Stimulated activated CD8-positive, alpha-beta memory T cell treated with anti-CD3 and anti-CD28 coated beads, Interleukin-7, amount 100 ng/mL, for 48 hours (primary cell): ENCODE measurements around the gene SLC1A7.

Source experiments
- DNase-seq, 2 donors: peaks; one replicate each; pipeline ENCODE4 v3.0.0-alpha.2; 2020; ENCODE audit warnings: low read depth in 1 of 2; ENCODE audit errors: extremely low read depth in 1 of 2

The SLC1A7 gene

DNA sequence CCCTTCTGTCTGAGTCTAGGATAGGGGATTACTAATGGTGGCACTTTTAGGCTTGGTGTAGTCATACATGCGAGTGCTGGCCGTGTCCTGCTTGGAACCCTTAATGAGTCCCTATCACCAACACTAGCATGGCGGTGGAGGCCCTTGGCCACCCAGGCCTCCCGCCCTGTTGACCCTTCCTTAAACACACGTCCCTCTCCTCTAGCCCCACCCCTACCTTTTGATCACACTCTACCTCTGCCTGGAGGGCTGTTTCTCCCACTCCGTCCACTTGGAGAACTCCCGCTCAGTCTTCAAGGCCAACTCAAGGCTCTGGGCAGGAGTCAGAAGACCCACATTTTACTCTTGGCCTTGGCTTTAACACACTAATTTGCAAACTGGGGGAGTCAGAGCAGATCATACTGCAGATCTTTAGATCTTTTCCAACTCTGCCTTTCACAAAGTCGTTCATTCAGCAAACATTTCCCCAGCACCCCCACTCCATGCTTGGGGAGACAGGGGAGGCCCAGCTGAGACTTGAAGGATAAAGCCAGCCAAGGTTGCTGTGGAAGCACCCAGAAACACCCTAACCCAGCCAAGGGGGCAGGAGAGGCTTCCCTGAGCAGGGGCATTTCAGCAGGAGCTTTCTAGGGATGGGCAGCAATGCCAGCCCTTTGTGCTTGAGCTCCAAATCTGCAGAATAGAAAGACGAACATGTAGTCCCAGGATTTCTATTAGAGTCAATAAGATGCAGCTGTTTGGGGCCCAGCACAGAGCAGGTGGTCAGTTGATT is 78.5 kb downstream of the SLC1A7 start:
- DNase-seq, result no peak

DNA sequence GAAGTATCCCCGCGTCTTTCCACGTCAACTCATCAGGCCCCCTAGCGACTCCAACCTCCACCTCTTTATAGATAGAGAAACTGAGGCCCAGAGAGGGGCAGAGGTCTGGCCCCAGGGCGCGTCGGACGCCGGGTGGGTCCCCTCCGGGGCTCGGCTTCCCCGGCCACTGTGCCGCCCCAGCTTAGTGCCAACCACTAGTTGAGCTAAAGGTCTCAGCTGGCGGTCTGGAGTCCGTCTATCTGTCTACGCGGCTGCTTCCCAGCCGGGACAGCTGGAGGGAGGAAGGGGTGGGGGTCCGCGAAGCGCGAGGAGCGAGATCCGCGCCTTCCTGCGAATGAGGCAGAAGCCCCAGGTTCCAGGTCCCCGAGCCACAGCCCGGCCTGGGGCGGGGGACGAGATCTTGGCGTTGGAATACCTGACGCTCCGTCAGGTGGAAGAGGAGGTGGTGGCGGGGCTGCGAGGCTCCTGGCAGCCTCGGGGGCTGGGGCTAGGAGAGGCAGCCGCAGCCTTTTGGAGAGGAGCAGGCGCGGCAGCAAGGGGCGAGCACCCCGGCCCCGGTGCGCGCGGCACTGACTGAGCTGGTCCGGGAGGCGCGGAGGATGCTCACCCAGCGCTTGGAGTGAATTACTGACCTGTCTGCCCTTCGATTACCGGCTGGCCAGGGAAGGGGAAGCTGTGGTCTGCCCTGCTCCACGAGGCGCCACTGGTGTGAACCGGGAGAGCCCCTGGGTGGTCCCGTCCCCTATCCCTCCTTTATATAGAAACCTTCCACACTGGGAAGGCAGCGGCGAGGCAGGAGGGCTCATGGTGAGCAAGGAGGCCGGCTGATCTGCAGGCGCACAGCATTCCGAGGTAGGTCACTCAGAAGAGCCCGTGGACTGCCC is 79.5 kb downstream of the SLC1A7 start:
- DNase-seq, result no peak

DNA sequence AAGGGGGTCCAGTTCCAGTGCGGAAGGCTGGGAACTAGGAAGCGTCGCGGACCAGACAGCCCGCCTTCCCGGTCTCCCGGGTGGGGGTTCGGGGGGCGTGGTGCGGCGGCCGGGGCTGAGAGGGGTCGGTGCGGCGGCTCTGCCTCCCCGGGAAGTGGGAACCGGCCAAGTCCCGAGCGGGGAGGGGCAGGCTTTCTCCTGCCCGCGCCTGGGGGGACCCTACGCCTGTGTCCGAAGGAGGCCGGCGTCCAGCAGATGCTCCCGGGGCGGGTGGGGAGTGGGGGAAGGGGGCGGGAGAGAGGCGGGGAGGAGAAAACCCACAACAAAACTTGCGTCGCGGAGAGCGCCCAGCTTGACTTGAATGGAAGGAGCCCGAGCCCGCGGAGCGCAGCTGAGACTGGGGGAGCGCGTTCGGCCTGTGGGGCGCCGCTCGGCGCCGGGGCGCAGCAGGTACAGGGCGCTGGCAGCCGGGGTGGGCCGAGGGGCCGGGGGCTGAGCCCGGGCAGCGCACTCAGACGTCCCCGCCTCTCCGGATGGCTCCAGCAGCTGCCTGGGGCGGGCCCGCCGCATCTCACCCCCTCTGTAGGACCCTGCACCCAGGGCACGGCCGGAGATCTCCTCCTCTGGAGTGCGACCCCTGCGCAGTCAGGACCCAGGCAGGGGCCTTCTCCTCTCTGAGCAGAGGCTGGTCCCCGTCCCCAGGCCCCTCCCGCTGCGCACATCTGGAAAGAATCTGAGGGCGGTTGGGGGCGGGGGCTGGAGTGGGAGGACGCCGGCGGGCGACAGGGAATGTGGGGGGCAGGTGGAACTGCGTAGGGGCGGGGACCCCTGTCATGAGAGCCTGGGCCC is 80.4 kb downstream of the SLC1A7 start, which contains the start of gene PODN:
Gene PODN (plus strand): TSS at position 355 of the 849 bp plus-strand sequence. CDS start 7,643 bp downstream, outside the sequence.
- no peak for DNase-seq

DNA sequence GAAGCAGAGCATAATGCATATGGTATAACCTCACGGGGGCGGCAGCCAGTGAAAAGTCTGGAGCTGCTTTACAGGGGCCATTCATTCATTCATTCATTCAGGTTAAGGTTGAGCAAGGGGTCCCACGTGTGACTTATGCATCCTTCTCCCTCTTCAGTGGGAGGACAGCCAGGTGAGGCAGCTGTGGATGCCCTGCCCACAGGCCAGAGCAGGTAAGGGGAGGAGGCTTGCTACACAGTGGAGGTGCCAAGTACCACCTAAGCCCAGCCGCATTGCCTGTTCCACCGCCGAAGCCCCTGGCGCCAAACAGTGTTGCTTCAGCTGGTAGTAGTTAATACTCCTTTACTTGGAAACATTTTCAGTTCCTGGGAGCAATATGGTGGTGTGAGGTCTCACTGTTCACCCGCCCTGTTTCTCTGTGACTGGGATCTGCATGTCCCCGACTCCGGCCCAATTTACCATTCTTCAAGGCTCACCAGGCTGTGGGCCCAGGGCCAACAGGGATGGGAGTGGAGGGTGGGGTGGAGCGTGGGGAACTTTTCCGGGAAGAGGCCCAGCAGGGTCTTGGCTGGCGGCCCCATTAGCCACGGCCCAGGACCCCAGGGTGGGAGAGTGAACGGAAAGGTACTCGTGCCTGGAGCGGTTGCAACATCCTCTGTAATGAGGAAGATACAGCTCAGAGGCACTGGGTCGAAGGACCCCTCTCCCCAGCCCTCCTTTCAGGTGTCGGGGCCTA is 81.1 kb downstream of the SLC1A7 start:
- DNase-seq, result no peak

DNA sequence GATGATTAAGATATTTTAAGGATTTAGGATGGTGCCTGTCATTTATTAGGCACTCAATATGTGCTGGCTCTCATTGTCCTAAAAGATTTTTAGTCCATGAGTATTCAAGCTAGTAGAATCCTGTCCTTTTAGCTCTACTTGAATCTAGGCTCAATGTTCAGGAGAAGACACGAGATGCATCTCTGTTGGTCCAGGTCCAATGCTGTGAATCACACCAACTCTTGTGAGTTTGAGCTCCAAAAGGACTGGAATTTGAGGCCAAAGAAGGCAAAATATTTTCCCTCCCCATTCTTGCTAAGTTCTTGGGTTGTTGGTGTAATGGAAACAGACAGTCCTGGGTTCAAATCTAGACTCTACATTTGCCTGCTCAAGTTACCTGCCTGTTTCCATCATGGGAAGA is 81.9 kb downstream of the SLC1A7 start:
- no peak for DNase-seq

DNA sequence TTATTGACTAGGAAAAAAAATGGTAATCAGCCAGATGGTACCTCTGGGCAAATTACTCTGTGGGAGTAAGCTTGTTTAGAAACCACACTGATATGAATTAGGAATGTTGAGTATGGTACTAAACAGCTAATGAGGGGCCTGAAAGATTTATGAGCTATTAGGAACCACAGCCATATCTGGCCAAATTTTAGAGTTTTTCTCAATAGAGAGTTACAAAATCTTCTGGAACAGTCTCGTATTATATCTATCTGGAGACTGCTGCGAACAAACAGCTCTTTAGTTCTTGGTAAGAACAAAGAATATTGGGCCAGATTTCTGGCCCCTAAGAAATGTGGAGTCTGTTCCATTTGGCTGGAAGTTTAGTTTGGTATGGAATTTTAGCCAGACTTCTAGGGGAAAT is 85.3 kb downstream of the SLC1A7 start:
- no peak for DNase-seq

DNA sequence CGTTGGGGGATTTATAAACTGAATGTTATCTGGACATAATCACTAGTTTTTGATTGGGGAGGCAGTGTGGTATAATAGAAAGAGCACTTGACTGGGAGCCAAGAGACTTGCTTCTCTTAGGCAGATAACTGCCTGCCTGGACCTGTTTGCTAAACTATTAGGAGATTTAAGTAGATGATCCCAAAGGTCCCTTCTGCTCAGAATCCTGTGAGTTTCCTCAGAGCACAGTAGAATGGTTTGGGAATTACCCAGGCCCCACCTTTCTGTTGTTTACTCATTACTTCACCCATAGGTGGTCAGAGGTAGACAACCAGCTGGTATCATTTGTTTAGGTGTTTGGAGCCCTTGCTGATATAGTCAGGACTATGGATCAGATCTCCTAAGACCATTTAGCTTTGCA is 90.8 kb downstream of the SLC1A7 start:
- DNase-seq, result no peak

DNA sequence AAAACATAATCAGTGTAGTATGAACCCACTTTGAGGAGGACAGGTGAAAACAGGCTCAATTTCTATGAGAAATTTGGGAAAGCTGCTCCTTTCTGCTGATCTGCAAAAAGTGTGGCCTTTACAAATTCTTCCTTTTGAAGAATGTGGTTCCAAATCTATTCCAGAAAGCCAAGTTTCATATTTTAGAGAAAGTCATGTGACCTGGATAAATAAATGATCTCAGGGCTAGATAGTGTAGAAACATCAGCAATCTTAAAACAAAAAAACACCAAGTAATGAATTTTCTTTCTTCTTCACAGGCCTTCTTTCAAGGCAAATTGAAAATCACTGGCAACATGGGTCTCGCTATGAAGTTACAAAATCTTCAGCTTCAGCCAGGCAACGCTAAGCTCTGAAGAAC is 92.1 kb downstream of the SLC1A7 start:
- no peak for DNase-seq

DNA sequence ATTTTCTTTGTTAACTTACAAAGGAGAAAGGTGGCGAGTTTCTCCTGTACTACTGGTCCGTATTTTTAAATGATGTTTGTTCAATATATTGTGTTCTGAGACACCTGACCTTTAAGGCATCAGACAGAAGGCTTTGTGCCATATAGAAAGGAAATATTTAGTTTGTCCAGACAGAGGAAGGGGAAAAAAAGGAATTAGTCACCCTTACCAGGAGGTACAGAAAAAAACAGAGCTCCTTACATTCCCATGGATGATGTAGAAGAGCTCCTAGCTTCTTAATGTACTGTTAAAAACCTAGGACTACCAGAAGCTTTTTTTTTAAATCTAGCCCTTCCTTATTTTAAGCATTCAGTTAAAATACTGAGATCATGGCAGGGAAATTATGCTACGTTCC is 92.9 kb downstream of the SLC1A7 start:
- no peak for DNase-seq

DNA sequence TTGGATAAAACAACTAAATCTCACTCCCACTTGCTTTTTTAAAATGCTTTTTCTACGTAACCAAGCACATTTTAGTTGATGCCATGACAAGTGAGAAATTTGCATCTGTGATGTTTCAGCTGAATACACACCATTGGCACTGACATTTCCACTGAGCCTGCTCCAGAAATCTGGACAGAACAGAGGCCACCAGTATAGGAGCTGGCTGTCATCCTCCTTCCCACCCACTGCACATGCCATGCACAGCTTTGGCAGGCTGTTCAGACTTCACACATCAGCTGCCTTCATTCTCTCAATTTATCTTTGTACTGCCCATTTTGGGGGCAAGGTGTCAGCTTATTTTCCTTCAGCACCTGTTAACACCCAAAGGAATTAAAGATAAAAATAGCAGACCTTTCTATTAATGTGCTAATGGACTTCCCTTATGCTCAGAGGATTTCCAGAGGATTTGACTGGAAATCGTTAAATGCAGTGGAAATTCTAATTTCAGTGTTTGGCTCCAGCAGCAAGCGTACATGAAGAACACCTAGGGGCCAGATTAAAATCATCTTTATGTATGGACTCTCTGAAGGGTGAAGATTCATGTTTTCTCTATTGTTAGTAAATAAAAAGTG is 93.4 kb downstream of the SLC1A7 start:
- no peak for DNase-seq

DNA sequence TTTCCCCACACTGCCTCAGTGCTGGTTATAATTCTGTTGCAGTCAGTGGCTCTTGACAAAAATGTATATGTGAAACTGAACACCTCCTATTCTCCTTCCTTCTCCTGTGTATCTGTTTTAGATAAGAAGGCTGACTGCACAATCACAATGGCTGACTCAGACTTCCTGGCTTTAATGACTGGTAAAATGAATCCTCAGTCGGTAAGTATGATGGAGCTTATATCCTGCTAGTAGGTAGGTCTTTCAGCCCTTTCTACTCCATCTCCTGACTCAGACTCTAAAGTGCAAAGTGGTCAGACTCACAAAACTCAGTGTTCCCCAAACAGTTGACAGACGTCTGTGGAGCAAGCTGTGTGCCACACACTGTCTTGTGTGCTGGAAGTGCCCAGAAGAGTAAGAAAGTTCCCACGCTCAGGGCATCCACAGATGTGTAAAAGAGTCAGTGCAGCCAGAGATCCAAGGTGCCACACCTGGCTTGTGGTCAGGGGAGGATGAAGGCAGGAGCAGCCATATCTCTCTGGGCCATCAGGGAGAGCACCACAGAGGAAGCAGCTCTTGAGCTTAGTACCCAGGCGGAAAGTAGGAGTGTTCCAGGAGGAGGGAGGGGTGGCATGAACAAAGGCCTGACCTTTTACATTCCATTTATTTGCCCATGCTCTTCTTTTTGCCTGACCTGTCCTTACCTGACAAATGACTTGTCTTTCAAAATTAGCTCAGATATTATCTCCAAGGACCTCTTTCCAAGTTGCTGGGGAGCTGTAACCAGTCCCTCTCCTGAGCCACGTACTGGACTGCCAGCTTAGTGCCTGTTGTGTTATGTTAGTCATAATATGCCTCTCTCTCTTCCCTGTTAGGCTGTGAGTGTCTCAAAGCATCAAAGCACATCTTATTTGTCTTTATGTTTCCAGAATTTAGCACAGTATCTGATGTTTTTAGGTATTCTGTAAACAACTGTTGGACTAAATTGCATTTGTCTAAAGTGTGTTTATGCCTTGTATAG is 94.4 kb downstream of the SLC1A7 start:
- no peak for DNase-seq

DNA sequence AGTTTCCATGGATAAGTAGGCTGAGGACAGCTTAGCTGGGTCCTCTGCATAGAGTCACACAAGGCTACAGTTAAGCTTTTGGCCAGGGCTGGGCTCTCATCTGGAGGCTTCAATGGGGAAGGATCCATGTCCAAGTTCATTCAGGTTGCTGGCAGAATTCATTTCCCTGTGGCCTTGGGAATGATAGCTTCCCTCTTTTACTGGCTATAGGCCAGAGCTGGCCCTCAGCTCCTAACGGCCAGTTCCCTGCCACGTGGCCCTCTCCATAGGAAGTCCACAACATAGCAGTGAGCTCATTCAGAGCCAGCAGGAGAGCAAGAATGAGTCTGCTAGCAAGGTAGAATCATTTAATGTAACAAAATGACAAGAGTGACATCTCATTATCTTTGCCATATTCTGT is 95.5 kb downstream of the SLC1A7 start:
- DNase-seq, result no peak

DNA sequence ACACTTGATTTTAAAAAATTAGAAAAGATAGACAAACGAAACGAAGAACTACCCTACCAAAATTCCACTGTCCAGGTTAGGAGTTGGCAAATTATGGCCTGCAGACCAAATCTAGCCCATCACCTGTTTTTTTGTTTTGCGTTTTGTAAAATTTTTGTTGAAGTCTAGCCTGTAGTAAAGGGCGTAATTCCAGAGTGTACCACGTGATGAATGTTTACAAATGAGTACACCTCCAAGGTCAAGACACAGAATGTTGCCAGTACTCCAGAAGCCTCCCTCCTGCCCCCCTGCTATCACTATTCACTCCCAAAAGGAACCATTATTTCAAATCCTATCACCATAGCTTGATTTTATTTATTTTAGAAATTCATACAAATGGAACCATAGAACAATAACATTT is 97.5 kb downstream of the SLC1A7 start:
- no peak for DNase-seq

DNA sequence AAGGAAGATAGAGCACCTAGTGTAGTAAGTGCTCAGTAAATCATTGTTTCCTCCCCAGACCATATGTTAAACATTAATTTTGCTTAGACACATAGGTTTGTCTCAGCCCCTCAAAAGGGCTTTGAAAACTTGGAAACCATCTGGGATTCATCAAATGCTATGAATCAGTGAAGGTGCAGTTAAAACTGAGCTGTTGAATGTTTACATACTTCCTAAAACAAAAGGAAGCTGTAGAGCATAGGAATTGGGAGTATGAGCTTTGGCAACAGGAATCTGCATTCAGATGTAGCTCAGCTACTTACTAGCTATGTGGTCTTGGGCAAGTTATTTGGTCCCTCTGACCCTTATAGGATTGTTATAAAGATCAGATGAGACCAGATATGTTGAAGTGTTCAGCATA is 99.2 kb downstream of the SLC1A7 start:
- no peak for DNase-seq

DNA sequence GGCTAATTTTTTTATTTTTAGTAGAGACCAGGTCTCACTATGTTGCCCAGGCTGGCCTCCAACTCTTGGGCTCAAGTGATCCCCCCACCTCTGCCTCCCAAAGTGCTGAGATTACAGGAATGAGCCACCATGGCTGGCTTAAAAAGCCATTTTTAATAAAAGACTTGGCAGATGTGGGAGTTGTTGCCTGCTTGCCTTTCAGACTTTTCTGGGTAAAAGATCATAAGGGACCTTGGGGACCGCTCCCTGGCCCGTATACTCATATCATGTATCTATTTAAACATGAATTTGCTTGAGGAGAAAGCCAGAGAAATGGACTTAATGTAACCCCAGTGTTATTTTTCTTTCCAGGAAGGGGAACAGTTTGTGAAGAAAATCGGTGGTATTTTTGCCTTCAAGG is 103.9 kb downstream of the SLC1A7 start:
- no peak for DNase-seq
